GM12872 (cell line): ENCODE results near the gene SLC50A1.

Source experiments
- TF ChIP-seq, protein P1 (sequence below): IDR thresholded peaks from 3 replicates; pipeline ENCODE4 v1.5.1; 2011; ENCODE audit warnings: low read depth, mild to moderate bottlenecking, low read length, moderate library complexity; ENCODE audit not compliant: insufficient read depth

Gene SLC50A1

GRCh38 chr1:155093911-155094621, 41.6 kb upstream of the SLC50A1 start:
- TF ChIP-seq, protein P1, sequence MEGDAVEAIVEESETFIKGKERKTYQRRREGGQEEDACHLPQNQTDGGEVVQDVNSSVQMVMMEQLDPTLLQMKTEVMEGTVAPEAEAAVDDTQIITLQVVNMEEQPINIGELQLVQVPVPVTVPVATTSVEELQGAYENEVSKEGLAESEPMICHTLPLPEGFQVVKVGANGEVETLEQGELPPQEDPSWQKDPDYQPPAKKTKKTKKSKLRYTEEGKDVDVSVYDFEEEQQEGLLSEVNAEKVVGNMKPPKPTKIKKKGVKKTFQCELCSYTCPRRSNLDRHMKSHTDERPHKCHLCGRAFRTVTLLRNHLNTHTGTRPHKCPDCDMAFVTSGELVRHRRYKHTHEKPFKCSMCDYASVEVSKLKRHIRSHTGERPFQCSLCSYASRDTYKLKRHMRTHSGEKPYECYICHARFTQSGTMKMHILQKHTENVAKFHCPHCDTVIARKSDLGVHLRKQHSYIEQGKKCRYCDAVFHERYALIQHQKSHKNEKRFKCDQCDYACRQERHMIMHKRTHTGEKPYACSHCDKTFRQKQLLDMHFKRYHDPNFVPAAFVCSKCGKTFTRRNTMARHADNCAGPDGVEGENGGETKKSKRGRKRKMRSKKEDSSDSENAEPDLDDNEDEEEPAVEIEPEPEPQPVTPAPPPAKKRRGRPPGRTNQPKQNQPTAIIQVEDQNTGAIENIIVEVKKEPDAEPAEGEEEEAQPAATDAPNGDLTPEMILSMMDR: 0 out of 3 replicates have a peak, but pooled peaks have one; percentile 33

- TF ChIP-seq, protein P1: no peak
These were observed 41.1 kb upstream of the SLC50A1 start for GRCh38 chr1:155094622-155094948.

DNA sequence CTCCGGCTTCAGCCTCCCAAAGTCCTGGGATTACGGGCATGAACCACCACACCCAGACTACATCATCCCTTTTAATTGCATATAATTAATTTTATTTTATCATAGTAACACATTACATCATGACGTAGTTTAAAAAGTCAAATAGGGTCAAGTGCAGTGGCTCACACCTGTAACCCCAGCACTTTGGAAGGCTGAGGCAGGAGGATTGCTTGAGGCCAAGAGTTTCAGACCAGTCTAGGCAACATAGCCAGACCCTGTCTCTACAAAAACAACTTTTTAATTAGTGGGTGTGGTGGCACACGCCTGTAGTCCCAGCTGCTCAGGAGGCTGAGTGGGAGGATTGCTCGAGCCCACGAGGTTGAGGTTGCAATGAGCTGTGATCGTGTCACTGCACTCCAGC, 36.3 kb upstream of the SLC50A1 start:
- TF ChIP-seq, protein P1: no peak

- TF ChIP-seq, protein P1: no peak
These were observed 32.3 kb upstream of the SLC50A1 start for GRCh38 chr1:155103325-155103724.

DNA sequence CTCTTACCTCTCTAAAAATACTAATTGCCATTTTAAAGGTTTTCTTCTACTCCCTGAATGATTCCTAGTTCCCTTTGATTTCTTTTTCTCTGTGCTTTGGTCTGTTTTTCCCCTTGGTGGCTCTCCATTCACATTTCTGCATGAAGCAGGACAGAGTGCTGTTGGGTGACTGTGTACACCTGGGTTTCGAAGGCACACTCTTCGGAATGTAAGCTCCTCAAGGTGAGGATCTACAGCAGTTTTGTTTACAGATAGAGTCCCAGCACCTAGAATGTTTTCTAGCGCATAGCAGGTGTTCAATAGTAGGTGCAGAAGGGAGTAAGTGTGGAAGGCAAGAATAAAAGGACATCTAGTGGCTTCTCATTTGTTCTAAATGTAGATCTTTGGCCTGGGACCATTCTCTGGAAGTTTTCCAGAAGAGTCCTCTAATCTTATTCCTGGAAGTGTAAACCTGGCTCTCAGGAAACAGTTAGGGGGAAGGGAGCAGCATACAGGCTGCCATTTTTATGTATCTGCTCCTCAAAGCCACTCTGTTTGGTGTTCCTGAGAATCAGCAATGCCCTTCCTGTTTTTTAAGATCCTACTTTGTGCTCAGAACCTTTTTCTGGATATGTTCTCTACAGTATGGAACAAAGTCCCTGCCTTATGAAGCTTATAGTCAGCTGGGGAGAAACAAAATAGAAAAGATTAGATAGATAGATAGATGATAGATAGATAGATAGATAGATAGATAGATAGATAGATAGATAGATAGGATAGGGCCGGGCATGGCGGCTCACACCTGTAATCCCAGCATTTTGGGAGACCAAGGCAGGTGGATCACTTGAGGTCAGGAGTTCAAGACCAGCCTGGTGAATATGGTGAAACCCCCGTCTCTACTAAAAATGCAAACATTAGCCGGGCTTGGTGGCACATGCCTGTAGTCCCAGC, 30.8 kb upstream of the SLC50A1 start:
- TF ChIP-seq, protein P1: no peak

- TF ChIP-seq, protein P1: no peak
These were observed 30.0 kb upstream of the SLC50A1 start for GRCh38 chr1:155105604-155106011.

GRCh38 chr1:155106862-155107261, 28.8 kb upstream of the SLC50A1 start:
- TF ChIP-seq, protein P1: no peak
